Upper lobe of left lung (tissue), 4 donors: ENCODE measurements around the gene TMEM91.

ENCODE experiments used
- CTCF ChIP-seq, 6 experiments: fragments of 450-650 bp in 4 of 6; fragments of 200-600 bp in 2 of 6; sonication (generic) in 2 of 6; IDR thresholded peaks; one replicate each; pipeline ENCODE4 v1.5.1; 2016 to 2019; ENCODE audit warnings: antibody characterized with exemption in 6 of 6
- POLR2A ChIP-seq, 4 donors: fragments of 450-650 bp; IDR thresholded peaks; one replicate each; pipeline ENCODE4 v1.5.1; 2016 to 2017; ENCODE audit warnings: antibody characterized with exemption in 4 of 4, mild to moderate bottlenecking in 2 of 4

GRCh38 chr19:41403181-41403970 is 27.0 kb downstream of the TMEM91 start:
- no peak for TF ChIP-seq CTCF (IDR thresholded peaks at IDR 0.05)
- TF ChIP-seq POLR2A (IDR thresholded peaks at IDR 0.05), result no peak
